ENCODE results near the gene ANKS1B. TPM values are rescaled to one million over a fixed set of nuclear protein-coding genes. Genes with fewer than 3 reads are reported as not detected.

The ANKS1B gene
- total RNA-seq, 1 donor from 2014 or later: 11.3 TPM

GRCh38 chr12:99067171-99067785, 917.5 kb downstream of the ANKS1B start:
- Mint-ChIP-seq H3K4me3 (ENCODE audit: unreplicated experiment) (no peak overlapping the region), H3K9me3 (ENCODE audit: unreplicated experiment) (peaks cover 1% of the 10 kb centered on the region), H3K27me3 (ENCODE audit: unreplicated experiment) (no peaks in the 10 kb centered on the region), H3K27ac (ENCODE audit: unreplicated experiment) (no peak overlapping the region), H3K36me3 (ENCODE audit: unreplicated experiment) (no peaks in the 10 kb centered on the region), H3K4me1 (ENCODE audit: low read depth, unreplicated experiment) (peaks cover 10% of the 10 kb centered on the region)
- DNase-seq: no peak
- no peak for TF ChIP-seq CTCF (IDR thresholded peaks at IDR 0.05; ENCODE audit: partially characterized antibody, unreplicated experiment)

GRCh38 chr12:99066726-99067125, 918.0 kb downstream of the ANKS1B start:
- Mint-ChIP-seq H3K27me3 (ENCODE audit: unreplicated experiment) (no peaks in the 10 kb centered on the region), H3K4me3 (ENCODE audit: unreplicated experiment) (no peak overlapping the region), H3K36me3 (ENCODE audit: unreplicated experiment) (no peaks in the 10 kb centered on the region), H3K9me3 (ENCODE audit: unreplicated experiment) (peaks cover 1% of the 10 kb centered on the region), H3K4me1 (ENCODE audit: low read depth, unreplicated experiment) (peaks cover 10% of the 10 kb centered on the region), H3K27ac (ENCODE audit: unreplicated experiment) (no peak overlapping the region)
- no peak for DNase-seq
- no peak for TF ChIP-seq CTCF (IDR thresholded peaks at IDR 0.05; ENCODE audit: partially characterized antibody, unreplicated experiment)

GRCh38 chr12:99063182-99063581, 921.6 kb downstream of the ANKS1B start:
- Mint-ChIP-seq H3K27ac (ENCODE audit: unreplicated experiment) (no peak overlapping the region), H3K9me3 (ENCODE audit: unreplicated experiment) (peaks cover 1% of the 10 kb centered on the region), H3K4me3 (ENCODE audit: unreplicated experiment) (no peak overlapping the region), H3K36me3 (ENCODE audit: unreplicated experiment) (no peaks in the 10 kb centered on the region), H3K27me3 (ENCODE audit: unreplicated experiment) (no peaks in the 10 kb centered on the region), H3K4me1 (ENCODE audit: low read depth, unreplicated experiment) (peaks cover 9% of the 10 kb centered on the region)
- DNase-seq: no peak
- no peak for TF ChIP-seq CTCF (IDR thresholded peaks at IDR 0.05; ENCODE audit: partially characterized antibody, unreplicated experiment)

GRCh38 chr12:99059824-99060511, 924.8 kb downstream of the ANKS1B start:
- Mint-ChIP-seq H3K27me3 (ENCODE audit: unreplicated experiment) (no peaks in the 10 kb centered on the region), H3K36me3 (ENCODE audit: unreplicated experiment) (no peaks in the 10 kb centered on the region), H3K27ac (ENCODE audit: unreplicated experiment) (no peak overlapping the region), H3K4me1 (ENCODE audit: low read depth, unreplicated experiment) (peaks cover 2% of the 10 kb centered on the region), H3K9me3 (ENCODE audit: unreplicated experiment) (no peaks in the 10 kb centered on the region), H3K4me3 (ENCODE audit: unreplicated experiment) (no peak overlapping the region)
- no peak for DNase-seq
- no peak for TF ChIP-seq CTCF (IDR thresholded peaks at IDR 0.05; ENCODE audit: partially characterized antibody, unreplicated experiment)

GRCh38 chr12:99057670-99058069, 927.1 kb downstream of the ANKS1B start:
- no peak overlapping the region for H3K27ac Mint-ChIP-seq (ENCODE audit: unreplicated experiment)
- no peak for TF ChIP-seq CTCF (IDR thresholded peaks at IDR 0.05; ENCODE audit: partially characterized antibody, unreplicated experiment)
- no peak for DNase-seq
- no peaks in the 10 kb centered on the region for H3K9me3 Mint-ChIP-seq (ENCODE audit: unreplicated experiment)
- H3K4me3 Mint-ChIP-seq (ENCODE audit: unreplicated experiment): no peak overlapping the region
- H3K4me1 Mint-ChIP-seq (ENCODE audit: low read depth, unreplicated experiment): peaks cover 2% of the 10 kb centered on the region
- no peaks in the 10 kb centered on the region for H3K36me3 Mint-ChIP-seq (ENCODE audit: unreplicated experiment)
- H3K27me3 Mint-ChIP-seq (ENCODE audit: unreplicated experiment): no peaks in the 10 kb centered on the region

Data from glutamatergic neuron (in vitro differentiated cells).